Smooth muscle cell of the umbilical artery (primary cell): ENCODE results near the gene RAD50. TPM values are rescaled to one million over a fixed set of nuclear protein-coding genes. Genes with fewer than 3 reads are reported as not detected.

Experiments
- total RNA-seq: library from RNA; depleted of rRNA; stranded (reverse); fragments of >200 nt; gene quantifications from 2 replicates; pipeline ENCODE4 v1.2.3, GENCODE V29; 2014

The RAD50 gene
- 23.2 and 38.6 TPM in 2 replicates for total RNA-seq

GRCh38 chr5:132556763-132557477 is at the start of gene RAD50:
Gene RAD50, plus strand, starts transcription at chr5:132556977. Its CDS starts 348 bp downstream, at chr5:132557325.

GRCh38 chr5:132543472-132544201 is 13.1 kb upstream of the RAD50 start, which contains the start of gene IL5:
Gene IL5, minus strand, starts transcription at chr5:132543522. Its CDS starts 44 bp downstream, at chr5:132543478.

GRCh38 chr5:132657676-132658380 is 101.1 kb downstream of the RAD50 start, which contains the start of gene IL13:
Gene IL13, plus strand, starts transcription at chr5:132658173. Its CDS starts 14 bp downstream, at chr5:132658187.

DNA sequence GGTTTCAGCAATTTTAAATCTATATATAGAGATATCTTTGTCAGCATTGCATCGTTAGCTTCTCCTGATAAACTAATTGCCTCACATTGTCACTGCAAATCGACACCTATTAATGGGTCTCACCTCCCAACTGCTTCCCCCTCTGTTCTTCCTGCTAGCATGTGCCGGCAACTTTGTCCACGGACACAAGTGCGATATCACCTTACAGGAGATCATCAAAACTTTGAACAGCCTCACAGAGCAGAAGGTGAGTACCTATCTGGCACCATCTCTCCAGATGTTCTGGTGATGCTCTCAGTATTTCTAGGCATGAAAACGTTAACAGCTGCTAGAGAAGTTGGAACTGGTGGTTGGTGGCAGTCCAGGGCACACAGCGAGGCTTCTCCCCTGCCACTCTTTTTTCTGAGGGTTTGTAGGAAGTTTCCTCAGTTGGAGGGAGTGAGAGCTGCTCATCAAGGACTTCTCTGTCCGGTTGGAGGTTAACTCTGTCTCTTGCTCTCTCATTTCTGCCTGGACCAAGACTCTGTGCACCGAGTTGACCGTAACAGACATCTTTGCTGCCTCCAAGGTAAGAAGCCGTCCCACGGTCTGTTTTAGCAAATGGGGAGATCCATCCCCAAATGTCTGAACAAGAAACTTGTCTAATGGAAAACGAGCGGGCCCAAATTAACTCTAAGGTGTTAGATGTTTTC is 117.3 kb downstream of the RAD50 start, which contains the start of gene IL4:
TSS of gene IL4 (plus strand) at position 51 of the 692 bp plus-strand sequence. CDS start at position 113, 62 bp downstream.

Other genes with a start within 250 kb of the RAD50 start
- 4.2 and 4.8 TPM in 2 replicates for gene SLC22A5, start 187.3 kb upstream of the RAD50 start, total RNA-seq
- 12.1 and 17.5 TPM in 2 replicates for gene IRF1, start 66.2 kb upstream of the RAD50 start, total RNA-seq
- not detected in 2 replicates for gene IL5, start 13.5 kb upstream of the RAD50 start, total RNA-seq
- not detected in 2 replicates for gene IL13, start 101.2 kb downstream of the RAD50 start, total RNA-seq
- not detected in 2 replicates for gene IL4, start 117.0 kb downstream of the RAD50 start, total RNA-seq
- 15.7 and 16.9 TPM in 2 replicates for gene KIF3A, start 180.6 kb downstream of the RAD50 start, total RNA-seq
- gene CCNI2, start 190.4 kb downstream of the RAD50 start, total RNA-seq = not detected in 2 replicates
- gene SEPTIN8, start 220.3 kb downstream of the RAD50 start, total RNA-seq = 48.7 and 67.4 TPM in 2 replicates